Activated naive CD4-positive, alpha-beta T cell treated with anti-CD3 and anti-CD28 coated beads, Interleukin-2, amount 50 U/mL, for 72 hours (primary cell): ENCODE data around the gene SUPT3H. TPM values are rescaled to one million over a fixed set of nuclear protein-coding genes. Genes with fewer than 3 reads are reported as not detected.

Experiments
- ATAC-seq, 2 donors: fragments of 150-1000 bp; cut with Tn5 transposase; 2 replicates each; pipeline ENCODE4 v1.10.0; 2021; ENCODE audit warnings: mild to moderate bottlenecking in 2 of 2, moderate library complexity in 2 of 2
- DNase-seq, 2 donors: peaks; one replicate each; pipeline ENCODE4 v3.0.0; 2021 to 2022; ENCODE audit warnings: low spot score in 2 of 2
- H3K27ac Mint-ChIP-seq, 2 donors: one replicate each; pipeline ENCODE4 v1.8.0; 2022; ENCODE audit warnings: mild to moderate bottlenecking in 2 of 2, mixed read lengths in 2 of 2
- H3K36me3 Mint-ChIP-seq, 2 donors: one replicate each; pipeline ENCODE4 v1.8.0; 2022; ENCODE audit warnings: mixed read lengths in 2 of 2
- H3K9me3 Mint-ChIP-seq, 2 donors: one replicate each; pipeline ENCODE4 v1.8.0; 2022; ENCODE audit warnings: mixed read lengths in 2 of 2
- total RNA-seq, 2 donors: library from RNA; stranded (reverse); gene quantifications; one replicate each; pipeline ENCODE4 v1.2.3, GENCODE V29; 2022

The SUPT3H gene
- total RNA-seq, 2 donors from 2014 or later = 14.3 to 20.1 TPM

DNA sequence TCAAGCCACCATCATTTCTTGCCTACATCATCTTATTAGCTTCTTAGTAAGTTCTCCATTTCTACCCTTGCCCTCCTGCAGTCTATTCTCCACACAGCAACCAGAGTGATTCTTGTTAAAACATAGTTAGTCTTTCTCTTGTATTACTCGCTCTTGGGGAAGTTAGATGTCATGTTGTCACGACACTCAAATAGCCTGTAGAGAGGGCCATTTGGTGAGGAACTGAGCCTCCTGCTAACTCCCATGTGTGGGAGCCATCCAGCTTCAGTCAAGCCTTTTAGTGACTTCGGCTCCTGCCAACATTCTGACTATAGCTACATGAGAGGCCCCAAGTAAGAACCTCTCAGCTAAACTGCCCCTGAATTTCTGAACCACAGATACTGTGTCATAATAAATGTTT, 594.8 kb downstream of the SUPT3H start:
- no peak for ATAC-seq

DNA sequence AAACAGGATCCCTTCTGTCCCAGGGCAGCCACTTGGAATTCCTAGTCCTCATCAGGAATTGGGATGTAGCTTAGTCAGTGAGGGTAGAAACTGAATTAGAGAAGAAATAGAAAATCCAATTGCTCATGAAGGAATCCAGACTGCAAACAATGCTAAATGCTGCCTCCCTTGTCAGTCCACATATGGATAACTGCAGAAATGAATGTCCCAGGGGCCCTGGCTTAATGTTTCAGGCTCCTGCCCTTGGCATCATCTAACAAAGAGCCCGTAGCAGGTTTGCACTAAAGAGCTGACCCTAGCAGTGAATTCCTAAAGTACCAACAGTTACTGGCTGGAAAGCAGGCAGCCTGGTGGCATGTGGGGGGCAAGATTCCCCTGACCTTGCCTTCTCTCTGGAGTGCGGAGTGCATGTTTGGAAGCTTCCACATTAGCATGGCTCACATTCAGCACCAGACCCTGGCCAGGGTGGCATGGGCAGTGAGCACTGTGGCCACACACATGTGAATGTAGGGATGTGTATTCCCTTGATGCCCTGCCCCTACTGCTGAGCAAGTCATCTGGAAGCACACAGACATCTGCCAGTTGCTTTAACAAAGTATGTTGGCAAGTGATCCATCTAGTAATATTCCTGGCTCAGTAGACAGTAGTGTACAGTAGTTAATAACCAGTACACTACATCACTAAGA, 595.7 kb downstream of the SUPT3H start:
- Mint-ChIP-seq H3K9me3 (peaks cover 4 to 8% of the 10 kb centered on the region in 2 donors), H3K27ac (no peak overlapping the region), H3K36me3 (peaks cover 0 to 10% of the 10 kb centered on the region in 2 donors)
- DNase-seq (no peak), ATAC-seq (no peak)

More for the DNA sequence above, 594.8 kb downstream of the SUPT3H start:
- DNase-seq = no peak
- Mint-ChIP-seq H3K9me3 (peaks cover 4 to 8% of the 10 kb centered on the region in 2 donors), H3K27ac (no peak overlapping the region), H3K36me3 (peaks cover 0 to 10% of the 10 kb centered on the region in 2 donors)

DNA sequence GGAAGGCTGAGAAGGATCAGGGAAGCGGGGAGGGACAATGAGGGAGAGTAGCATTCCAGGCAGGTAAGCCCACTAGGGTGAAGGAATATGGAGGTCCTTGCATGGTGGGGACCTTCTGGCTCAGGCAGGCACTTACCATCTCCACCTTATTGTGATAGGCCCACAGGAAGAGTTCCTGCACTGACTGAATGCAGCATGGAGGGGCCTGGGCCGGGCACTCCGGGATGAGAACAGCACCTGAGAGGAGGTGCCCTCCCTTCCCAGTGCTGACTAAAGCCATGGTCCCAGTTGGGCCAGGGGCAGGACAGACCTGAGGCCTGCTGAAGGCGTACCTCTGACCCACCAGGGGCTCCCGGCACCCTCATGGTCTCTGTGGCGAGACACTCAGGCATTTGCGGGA, 597.6 kb downstream of the SUPT3H start:
- Mint-ChIP-seq H3K9me3 (peaks cover 4 to 8% of the 10 kb centered on the region in 2 donors), H3K36me3 (peaks cover 0 to 10% of the 10 kb centered on the region in 2 donors), H3K27ac (no peak overlapping the region)
- no peak for ATAC-seq
- DNase-seq = no peak

DNA sequence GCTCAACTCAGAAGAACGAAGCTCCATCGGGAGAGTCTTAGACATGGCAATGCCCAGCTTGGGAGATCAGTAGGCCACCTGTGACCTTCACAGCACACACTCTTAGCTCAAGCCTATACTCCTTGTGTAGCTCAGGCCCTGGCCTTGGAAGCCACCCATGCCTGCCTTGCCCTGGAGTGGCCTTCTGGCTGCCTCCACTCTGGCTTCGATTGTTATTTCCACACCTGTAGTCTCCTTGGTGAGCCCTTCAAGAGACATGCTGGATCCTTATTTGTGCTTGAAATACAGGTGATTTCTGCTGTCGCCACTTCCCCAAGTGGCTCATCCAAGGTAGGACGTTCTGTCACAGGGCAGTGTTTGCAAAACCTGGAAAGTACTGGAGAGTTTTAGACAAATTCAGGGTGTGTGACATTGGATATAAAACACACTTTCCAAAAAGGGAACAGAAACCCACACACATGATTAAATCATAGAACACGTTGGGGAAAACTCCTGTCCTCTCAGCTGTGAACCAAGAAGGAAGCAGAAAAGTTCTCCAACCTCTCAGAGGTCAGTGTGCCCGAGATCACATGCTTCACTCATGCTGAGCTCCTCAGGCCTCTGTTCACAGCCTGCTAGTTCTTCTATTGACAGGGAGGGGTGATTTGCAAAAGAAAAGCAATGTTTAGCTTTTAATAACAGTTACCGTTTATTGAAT, 598.5 kb downstream of the SUPT3H start:
- peaks cover 6 to 11% of the 10 kb centered on the region in 2 donors for H3K9me3 Mint-ChIP-seq
- DNase-seq (no peak), ATAC-seq (no peak)
- peaks cover 0 to 10% of the 10 kb centered on the region in 2 donors for H3K36me3 Mint-ChIP-seq
- no peak overlapping the region for H3K27ac Mint-ChIP-seq

Other genes with a start within 250 kb of the SUPT3H start
- 10 to 100 TPM in 1 of 2 donors, 1 to 10 TPM in 1; 9.5 to 20.8 TPM for gene RUNX2, start 49.6 kb downstream of the SUPT3H start, total RNA-seq